ENCODE data around the gene RPS14.

DNA sequence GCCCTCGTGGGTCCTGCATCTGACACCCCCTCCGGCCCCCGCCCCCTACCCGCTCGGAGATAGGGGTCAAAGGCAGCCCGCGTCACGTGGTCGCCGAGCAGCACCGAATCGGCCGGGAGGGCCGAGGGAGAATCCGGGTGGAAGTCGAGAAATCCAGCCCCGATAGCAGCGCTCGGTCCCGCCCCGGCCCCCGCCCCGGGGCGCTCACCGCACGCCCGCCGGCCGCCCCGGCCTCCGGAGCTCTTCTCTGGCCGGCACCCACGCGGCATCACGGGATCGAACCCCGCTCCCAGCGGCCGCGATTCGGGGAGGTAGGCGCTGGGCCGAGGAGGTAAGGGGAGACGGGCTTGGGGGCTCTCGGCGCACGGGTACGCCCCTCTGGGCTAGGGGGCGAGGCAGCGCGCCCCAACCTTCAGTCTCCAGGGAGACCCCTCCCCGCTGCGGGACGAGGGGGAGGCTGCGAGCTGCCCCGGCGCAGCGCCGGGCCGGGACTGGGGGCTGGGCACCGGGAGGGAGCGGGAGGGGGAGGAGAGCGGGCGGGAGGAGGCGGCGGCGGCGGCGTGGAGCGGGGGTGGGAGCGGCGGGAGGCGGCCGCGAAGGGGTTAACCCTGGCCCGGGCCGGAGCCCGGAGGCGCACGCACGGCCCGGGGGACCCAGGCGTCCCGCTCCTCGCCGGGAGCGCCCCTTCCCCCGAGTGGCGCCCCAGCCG is 36.3 kb upstream of the RPS14 start:
- TF ChIP-seq, protein P1, sequence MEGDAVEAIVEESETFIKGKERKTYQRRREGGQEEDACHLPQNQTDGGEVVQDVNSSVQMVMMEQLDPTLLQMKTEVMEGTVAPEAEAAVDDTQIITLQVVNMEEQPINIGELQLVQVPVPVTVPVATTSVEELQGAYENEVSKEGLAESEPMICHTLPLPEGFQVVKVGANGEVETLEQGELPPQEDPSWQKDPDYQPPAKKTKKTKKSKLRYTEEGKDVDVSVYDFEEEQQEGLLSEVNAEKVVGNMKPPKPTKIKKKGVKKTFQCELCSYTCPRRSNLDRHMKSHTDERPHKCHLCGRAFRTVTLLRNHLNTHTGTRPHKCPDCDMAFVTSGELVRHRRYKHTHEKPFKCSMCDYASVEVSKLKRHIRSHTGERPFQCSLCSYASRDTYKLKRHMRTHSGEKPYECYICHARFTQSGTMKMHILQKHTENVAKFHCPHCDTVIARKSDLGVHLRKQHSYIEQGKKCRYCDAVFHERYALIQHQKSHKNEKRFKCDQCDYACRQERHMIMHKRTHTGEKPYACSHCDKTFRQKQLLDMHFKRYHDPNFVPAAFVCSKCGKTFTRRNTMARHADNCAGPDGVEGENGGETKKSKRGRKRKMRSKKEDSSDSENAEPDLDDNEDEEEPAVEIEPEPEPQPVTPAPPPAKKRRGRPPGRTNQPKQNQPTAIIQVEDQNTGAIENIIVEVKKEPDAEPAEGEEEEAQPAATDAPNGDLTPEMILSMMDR (IDR thresholded peaks at IDR 0.05; ENCODE audit: poor library complexity, severe bottlenecking), result no peak
- TF ChIP-seq TAF1 (IDR thresholded peaks at IDR 0.05; ENCODE audit: low read depth), result peak; percentile 72

Measured in neural cell (in vitro differentiated cells).